ENCODE results near the gene MIPOL1. TPM values are rescaled to one million over a fixed set of nuclear protein-coding genes. Genes with fewer than 3 reads are reported as not detected.

The MIPOL1 gene
- total RNA-seq, 1 donor: 14.7 TPM

GRCh38 chr14:37194698-37195097, 3.0 kb upstream of the MIPOL1 start:
- no peak for TF ChIP-seq CTCF (IDR thresholded peaks at IDR 0.05; ENCODE audit: insufficient read depth, low read depth, low read length)
- no peak for DNase-seq (ENCODE audit: low read depth)
- no peak overlapping the region for H3K4me3 ChIP-seq (ENCODE audit: low read depth, low read length)

- H3K4me3 ChIP-seq (ENCODE audit: low read depth, low read length): no peak overlapping the region
- no peak for TF ChIP-seq CTCF (IDR thresholded peaks at IDR 0.05; ENCODE audit: insufficient read depth, low read depth, low read length)
- DNase-seq (ENCODE audit: low read depth): peak; percentile 45
These were observed 2.4 kb upstream of the MIPOL1 start for GRCh38 chr14:37195327-37195726.

GRCh38 chr14:37196604-37197420, 925 bp upstream of the MIPOL1 start:
- DNase-seq (ENCODE audit: low read depth): no peak
- TF ChIP-seq CTCF (IDR thresholded peaks at IDR 0.05; ENCODE audit: insufficient read depth, low read depth, low read length): no peak

GRCh38 chr14:37198273-37198598, 499 bp downstream of the MIPOL1 start:
- H3K4me3 ChIP-seq (ENCODE audit: low read depth, low read length): peak overlapping the region; percentile 64
- peak; percentile 13 for TF ChIP-seq CTCF (IDR thresholded peaks at IDR 0.05; ENCODE audit: insufficient read depth, low read depth, low read length)
- DNase-seq (ENCODE audit: low read depth): no peak

More at GRCh38 chr14:37196604-37197420, 925 bp upstream of the MIPOL1 start:
- peak overlapping the region; percentile 64 for H3K4me3 ChIP-seq (ENCODE audit: low read depth, low read length)

GRCh38 chr14:37198907-37199306, 1.2 kb downstream of the MIPOL1 start:
- DNase-seq (ENCODE audit: low read depth): no peak
- no peak for TF ChIP-seq CTCF (IDR thresholded peaks at IDR 0.05; ENCODE audit: insufficient read depth, low read depth, low read length)
- no peak overlapping the region for H3K4me3 ChIP-seq (ENCODE audit: low read depth, low read length)

- no peak for TF ChIP-seq CTCF (IDR thresholded peaks at IDR 0.05; ENCODE audit: insufficient read depth, low read depth, low read length)
- H3K4me3 ChIP-seq (ENCODE audit: low read depth, low read length): no peak overlapping the region
- DNase-seq (ENCODE audit: low read depth): no peak
These were observed 4.0 kb downstream of the MIPOL1 start for GRCh38 chr14:37201724-37202123.

- DNase-seq (ENCODE audit: low read depth): no peak
These were observed 4.5 kb downstream of the MIPOL1 start for GRCh38 chr14:37202265-37202664.

More at GRCh38 chr14:37202265-37202664, 4.5 kb downstream of the MIPOL1 start:
- TF ChIP-seq CTCF (IDR thresholded peaks at IDR 0.05; ENCODE audit: insufficient read depth, low read depth, low read length): no peak
- H3K4me3 ChIP-seq (ENCODE audit: low read depth, low read length): no peak overlapping the region

Data from fibroblast of villous mesenchyme (primary cell).